H1 (cell line): ENCODE results near the gene OTOS. TPM values are rescaled to one million over a fixed set of nuclear protein-coding genes. Genes with fewer than 3 reads are reported as not detected.

Experiments used
- CHD7 ChIP-seq: fragments of 300-600 bp; sonication (generic); IDR thresholded peaks from 2 replicates; pipeline ENCODE4 v1.7.1; 2012; ENCODE audit warnings: low read length, moderate library complexity, mild to moderate bottlenecking, inconsistent platforms; ENCODE audit not compliant: insufficient replicate concordance
- RAD21 ChIP-seq, 2 experiments: IDR thresholded peaks in 1 of 2; conservative IDR thresholded peaks in 1 of 2; 2 replicates each; pipeline ENCODE4 v1.6.1; 2011; ENCODE audit warnings: low read depth in 2 of 2, low read length in 2 of 2, improper control_type of control experiment in 1 of 2, inconsistent platforms in 1 of 2, mild to moderate bottlenecking in 1 of 2, moderate library complexity in 1 of 2
- polyA plus RNA-seq, 7 experiments: library from polyadenylated mRNA; depleted of rRNA in 3 of 7; stranded (reverse) in 5 of 7; unstranded in 2 of 7; fragments of >200 nt in 5 of 7; fragments of 200-250 nt in 2 of 7; gene quantifications; 1 replicate in 5 of 7; 2 replicates in 1 of 7; 4 replicates in 1 of 7; pipeline versions ENCODE4 v1.2.1 to v1.2.3, GENCODE V29; 2011 to 2013; ENCODE audit warnings: missing spikeins in 2 of 7, mixed read lengths in 2 of 7
- total RNA-seq: library from RNA; stranded (reverse); fragmentation: NEBNext Ultra II Directional; extraction: Animal tissue kit (Norgen Biotek cat#: 25700); gene quantifications from 2 replicates; pipeline ENCODE4 v1.2.1, GENCODE V29; 2021
- TF ChIP-seq, protein P1 (sequence below), 3 experiments: IDR thresholded peaks; 1 replicate in 2 of 3; 2 replicates in 1 of 3; pipeline versions ENCODE4 v1.5.1 to v1.6.1; 2011; ENCODE audit warnings: low read length in 3 of 3, mild to moderate bottlenecking in 3 of 3, inconsistent platforms in 2 of 3, low read depth in 1 of 3, moderate library complexity in 1 of 3; ENCODE audit not compliant: insufficient read depth in 1 of 3; ENCODE audit errors: control extremely low read depth in 1 of 3

The OTOS gene
- total and polyA plus RNA-seq, 2 of the 8 experiments (the other 6 are each of a cell fraction or from before 2014, with no cell fraction given) = 0.17 TPM; not detected in 1

- TF ChIP-seq CHD7 (no peak), RAD21 (IDR thresholded peaks at IDR 0.05 in 1 of 2, conservative IDR thresholded peaks at IDR 0.05 in 1 of 2; ENCODE audit: low read depth in 2 of 2, low read length in 2 of 2) (no peak)
- TF ChIP-seq, protein P1, sequence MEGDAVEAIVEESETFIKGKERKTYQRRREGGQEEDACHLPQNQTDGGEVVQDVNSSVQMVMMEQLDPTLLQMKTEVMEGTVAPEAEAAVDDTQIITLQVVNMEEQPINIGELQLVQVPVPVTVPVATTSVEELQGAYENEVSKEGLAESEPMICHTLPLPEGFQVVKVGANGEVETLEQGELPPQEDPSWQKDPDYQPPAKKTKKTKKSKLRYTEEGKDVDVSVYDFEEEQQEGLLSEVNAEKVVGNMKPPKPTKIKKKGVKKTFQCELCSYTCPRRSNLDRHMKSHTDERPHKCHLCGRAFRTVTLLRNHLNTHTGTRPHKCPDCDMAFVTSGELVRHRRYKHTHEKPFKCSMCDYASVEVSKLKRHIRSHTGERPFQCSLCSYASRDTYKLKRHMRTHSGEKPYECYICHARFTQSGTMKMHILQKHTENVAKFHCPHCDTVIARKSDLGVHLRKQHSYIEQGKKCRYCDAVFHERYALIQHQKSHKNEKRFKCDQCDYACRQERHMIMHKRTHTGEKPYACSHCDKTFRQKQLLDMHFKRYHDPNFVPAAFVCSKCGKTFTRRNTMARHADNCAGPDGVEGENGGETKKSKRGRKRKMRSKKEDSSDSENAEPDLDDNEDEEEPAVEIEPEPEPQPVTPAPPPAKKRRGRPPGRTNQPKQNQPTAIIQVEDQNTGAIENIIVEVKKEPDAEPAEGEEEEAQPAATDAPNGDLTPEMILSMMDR (IDR thresholded peaks at IDR 0.05; ENCODE audit: control extremely low read depth in 1 of 3, insufficient read depth in 1 of 3, low read depth in 1 of 3, low read length in 3 of 3) = no peak
These were observed 51.2 kb downstream of the OTOS start (continued) for GRCh38 chr2:240089306-240089705.
